Liver (tissue), 9 donors: ENCODE measurements around the gene BRIP1. TPM values are rescaled to one million over a fixed set of nuclear protein-coding genes. Genes with fewer than 3 reads are reported as not detected.

Experiments used
- DNase-seq: peaks from one replicate; pipeline ENCODE4 v3.0.0-alpha.2; 2017; ENCODE audit warnings: low spot score
- H3K27ac ChIP-seq, 2 donors: one replicate each; pipeline ENCODE4 v1.7.0; 2013; ENCODE audit warnings: inconsistent platforms in 2 of 2, low read length in 2 of 2, control low read depth in 1 of 2, low read depth in 1 of 2, mild to moderate bottlenecking in 1 of 2
- H3K27me3 ChIP-seq, 4 donors: one replicate each; pipeline versions ENCODE4 v1.6.1 to v1.7.0; 2013; ENCODE audit warnings: low read length in 3 of 4, inconsistent platforms in 1 of 4, mild to moderate bottlenecking in 1 of 4, moderate library complexity in 1 of 4; ENCODE audit not compliant: control insufficient read depth in 4 of 4, insufficient read depth in 4 of 4
- H3K36me3 ChIP-seq, 4 donors: one replicate each; pipeline versions ENCODE4 v1.6.1 to v1.7.0; 2013; ENCODE audit warnings: low read length in 3 of 4, mild to moderate bottlenecking in 3 of 4, low read depth in 1 of 4, moderate library complexity in 1 of 4; ENCODE audit not compliant: control insufficient read depth in 4 of 4, insufficient read depth in 3 of 4
- H3K4me1 ChIP-seq, 4 donors: one replicate each; pipeline versions ENCODE4 v1.6.1 to v1.7.0; 2013; ENCODE audit warnings: low read length in 3 of 4, mild to moderate bottlenecking in 3 of 4, moderate library complexity in 1 of 4; ENCODE audit not compliant: control insufficient read depth in 4 of 4, insufficient read depth in 4 of 4
- H3K4me3 ChIP-seq, 3 donors: one replicate each; pipeline versions ENCODE4 v1.6.1 to v1.7.0; 2013; ENCODE audit warnings: low read length in 3 of 3, control low read depth in 1 of 3, low read depth in 1 of 3, mild to moderate bottlenecking in 1 of 3
- H3K9ac ChIP-seq, 2 donors: one replicate each; pipeline ENCODE4 v1.7.0; 2013; ENCODE audit warnings: low read length in 2 of 2, mild to moderate bottlenecking in 2 of 2, moderate library complexity in 2 of 2, control low read depth in 1 of 2, low read depth in 1 of 2
- H3K9me3 ChIP-seq, 4 donors: one replicate each; pipeline versions ENCODE4 v1.6.1 to v1.7.0; 2013; ENCODE audit warnings: low read length in 3 of 4; ENCODE audit not compliant: control insufficient read depth in 4 of 4
- FOXA1 ChIP-seq: IDR thresholded peaks from 2 replicates; pipeline ENCODE4 v1.6.1; 2016; ENCODE audit warnings: antibody characterized with exemption
- HNF4G ChIP-seq: IDR thresholded peaks from 2 replicates; pipeline ENCODE4 v1.6.1; 2016; ENCODE audit warnings: antibody characterized with exemption
- JUND ChIP-seq, 2 donors: IDR thresholded peaks; 2 replicates each; pipeline ENCODE4 v1.6.1; 2016; ENCODE audit warnings: antibody characterized with exemption in 2 of 2
- SP1 ChIP-seq: IDR thresholded peaks from 2 replicates; pipeline ENCODE4 v1.6.1; 2018; ENCODE audit warnings: antibody characterized with exemption, mild to moderate bottlenecking
- TAF1 ChIP-seq: conservative IDR thresholded peaks from 2 replicates; pipeline ENCODE4 v1.6.1; 2016; ENCODE audit warnings: antibody characterized with exemption, mild to moderate bottlenecking
- whole genome bisulfite sequencing: extraction: QIAGEN DNeasy Blood & Tissue Kit; methylation state at CpG from one replicate; pipeline ENCODE4 v1.1.7; 2013; 5-methylcytosine and 5-hydroxymethylcytosine counted together
- polyA plus RNA-seq, 2 donors: library from polyadenylated mRNA; stranded (reverse) in 1 of 2; unstranded in 1 of 2; fragments of 200-250 nt in 1 of 2; fragments of >200 nt in 1 of 2; fragmentation: Nextera tagmentation in 1 of 2; extraction: Ambion mirVana in 1 of 2; gene quantifications; one replicate each; pipeline versions ENCODE4 v1.2.1 to v1.2.3, GENCODE V29; 2013 to 2015
- total RNA-seq, 2 donors: library from RNA; depleted of rRNA; stranded (reverse); fragments of >200 nt; gene quantifications; one replicate each; pipeline ENCODE4 v1.2.3, GENCODE V29; 2014
- TF ChIP-seq, protein P1 (sequence below): IDR thresholded peaks from 2 replicates; pipeline ENCODE4 v1.6.1; 2016; ENCODE audit warnings: antibody characterized with exemption
- TF ChIP-seq, protein P2 (sequence below): IDR thresholded peaks from 2 replicates; pipeline ENCODE4 v1.6.1; 2016; ENCODE audit warnings: antibody characterized with exemption, mild to moderate bottlenecking
- TF ChIP-seq, protein P3 (sequence below): IDR thresholded peaks from 2 replicates; pipeline ENCODE4 v1.6.1; 2016; ENCODE audit warnings: antibody characterized with exemption
- TF ChIP-seq, protein P4 (sequence below): IDR thresholded peaks from 2 replicates; pipeline ENCODE4 v1.6.1; 2016; ENCODE audit warnings: antibody characterized with exemption
- TF ChIP-seq, protein P5 (sequence below): fragments of 150-350 bp; IDR thresholded peaks from 2 replicates; pipeline ENCODE4 v1.5.1; 2017; ENCODE audit warnings: improper control_type of control experiment, low read depth, low read length; ENCODE audit not compliant: missing input control
- donor health status: healthy.
- donor health status: healthy.
- donor health status: healthy.
- donor health status: healthy.
- donor health status: healthy.

Gene BRIP1
- total and polyA plus RNA-seq, 4 donors, result 0.24 to 10.3 (median 0.90) TPM

DNA sequence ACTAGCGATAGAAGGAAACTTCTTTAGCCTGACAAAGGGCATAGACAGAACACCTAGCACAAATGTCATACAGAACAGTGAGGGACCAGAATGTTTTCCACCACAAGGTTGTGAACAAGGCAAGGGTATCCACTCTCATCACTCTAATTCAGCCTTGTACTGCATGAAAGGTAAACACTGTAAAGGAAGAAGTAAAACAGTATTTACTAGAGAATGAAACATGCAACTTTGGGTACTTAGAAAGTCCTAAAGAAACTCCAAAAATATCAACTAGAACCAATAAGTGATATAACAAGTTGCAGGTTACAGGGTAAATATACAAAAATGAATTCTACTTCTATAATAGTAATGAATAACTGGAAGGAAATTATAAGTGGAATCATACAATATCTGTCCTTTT lies 32.2 kb downstream of the BRIP1 start:
- TF ChIP-seq FOXA1 (no peak), SP1 (no peak), JUND (IDR thresholded peaks at IDR 0.05) (no peak)
- TF ChIP-seq, protein P1, sequence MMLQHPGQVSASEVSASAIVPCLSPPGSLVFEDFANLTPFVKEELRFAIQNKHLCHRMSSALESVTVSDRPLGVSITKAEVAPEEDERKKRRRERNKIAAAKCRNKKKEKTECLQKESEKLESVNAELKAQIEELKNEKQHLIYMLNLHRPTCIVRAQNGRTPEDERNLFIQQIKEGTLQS, result no peak
- TF ChIP-seq, protein P2, sequence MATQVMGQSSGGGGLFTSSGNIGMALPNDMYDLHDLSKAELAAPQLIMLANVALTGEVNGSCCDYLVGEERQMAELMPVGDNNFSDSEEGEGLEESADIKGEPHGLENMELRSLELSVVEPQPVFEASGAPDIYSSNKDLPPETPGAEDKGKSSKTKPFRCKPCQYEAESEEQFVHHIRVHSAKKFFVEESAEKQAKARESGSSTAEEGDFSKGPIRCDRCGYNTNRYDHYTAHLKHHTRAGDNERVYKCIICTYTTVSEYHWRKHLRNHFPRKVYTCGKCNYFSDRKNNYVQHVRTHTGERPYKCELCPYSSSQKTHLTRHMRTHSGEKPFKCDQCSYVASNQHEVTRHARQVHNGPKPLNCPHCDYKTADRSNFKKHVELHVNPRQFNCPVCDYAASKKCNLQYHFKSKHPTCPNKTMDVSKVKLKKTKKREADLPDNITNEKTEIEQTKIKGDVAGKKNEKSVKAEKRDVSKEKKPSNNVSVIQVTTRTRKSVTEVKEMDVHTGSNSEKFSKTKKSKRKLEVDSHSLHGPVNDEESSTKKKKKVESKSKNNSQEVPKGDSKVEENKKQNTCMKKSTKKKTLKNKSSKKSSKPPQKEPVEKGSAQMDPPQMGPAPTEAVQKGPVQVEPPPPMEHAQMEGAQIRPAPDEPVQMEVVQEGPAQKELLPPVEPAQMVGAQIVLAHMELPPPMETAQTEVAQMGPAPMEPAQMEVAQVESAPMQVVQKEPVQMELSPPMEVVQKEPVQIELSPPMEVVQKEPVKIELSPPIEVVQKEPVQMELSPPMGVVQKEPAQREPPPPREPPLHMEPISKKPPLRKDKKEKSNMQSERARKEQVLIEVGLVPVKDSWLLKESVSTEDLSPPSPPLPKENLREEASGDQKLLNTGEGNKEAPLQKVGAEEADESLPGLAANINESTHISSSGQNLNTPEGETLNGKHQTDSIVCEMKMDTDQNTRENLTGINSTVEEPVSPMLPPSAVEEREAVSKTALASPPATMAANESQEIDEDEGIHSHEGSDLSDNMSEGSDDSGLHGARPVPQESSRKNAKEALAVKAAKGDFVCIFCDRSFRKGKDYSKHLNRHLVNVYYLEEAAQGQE, result no peak
- TF ChIP-seq, protein P3, sequence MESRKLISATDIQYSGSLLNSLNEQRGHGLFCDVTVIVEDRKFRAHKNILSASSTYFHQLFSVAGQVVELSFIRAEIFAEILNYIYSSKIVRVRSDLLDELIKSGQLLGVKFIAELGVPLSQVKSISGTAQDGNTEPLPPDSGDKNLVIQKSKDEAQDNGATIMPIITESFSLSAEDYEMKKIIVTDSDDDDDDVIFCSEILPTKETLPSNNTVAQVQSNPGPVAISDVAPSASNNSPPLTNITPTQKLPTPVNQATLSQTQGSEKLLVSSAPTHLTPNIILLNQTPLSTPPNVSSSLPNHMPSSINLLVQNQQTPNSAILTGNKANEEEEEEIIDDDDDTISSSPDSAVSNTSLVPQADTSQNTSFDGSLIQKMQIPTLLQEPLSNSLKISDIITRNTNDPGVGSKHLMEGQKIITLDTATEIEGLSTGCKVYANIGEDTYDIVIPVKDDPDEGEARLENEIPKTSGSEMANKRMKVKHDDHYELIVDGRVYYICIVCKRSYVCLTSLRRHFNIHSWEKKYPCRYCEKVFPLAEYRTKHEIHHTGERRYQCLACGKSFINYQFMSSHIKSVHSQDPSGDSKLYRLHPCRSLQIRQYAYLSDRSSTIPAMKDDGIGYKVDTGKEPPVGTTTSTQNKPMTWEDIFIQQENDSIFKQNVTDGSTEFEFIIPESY, result no peak
- TF ChIP-seq, protein P4, sequence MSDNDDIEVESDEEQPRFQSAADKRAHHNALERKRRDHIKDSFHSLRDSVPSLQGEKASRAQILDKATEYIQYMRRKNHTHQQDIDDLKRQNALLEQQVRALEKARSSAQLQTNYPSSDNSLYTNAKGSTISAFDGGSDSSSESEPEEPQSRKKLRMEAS, result no peak
- Histone ChIP-seq H3K9me3 (no peaks in the 10 kb centered on the region), H3K4me3 (no peak overlapping the region), H3K9ac (no peak overlapping the region), H3K36me3 (no peaks in the 10 kb centered on the region), H3K27me3 (no peaks in the 10 kb centered on the region), H3K4me1 (no peaks in the 10 kb centered on the region), H3K27ac (no peak overlapping the region)
- no peak for DNase-seq
- WGBS, result 97% methylated on average over 1 of the region's 1 CpG

DNA sequence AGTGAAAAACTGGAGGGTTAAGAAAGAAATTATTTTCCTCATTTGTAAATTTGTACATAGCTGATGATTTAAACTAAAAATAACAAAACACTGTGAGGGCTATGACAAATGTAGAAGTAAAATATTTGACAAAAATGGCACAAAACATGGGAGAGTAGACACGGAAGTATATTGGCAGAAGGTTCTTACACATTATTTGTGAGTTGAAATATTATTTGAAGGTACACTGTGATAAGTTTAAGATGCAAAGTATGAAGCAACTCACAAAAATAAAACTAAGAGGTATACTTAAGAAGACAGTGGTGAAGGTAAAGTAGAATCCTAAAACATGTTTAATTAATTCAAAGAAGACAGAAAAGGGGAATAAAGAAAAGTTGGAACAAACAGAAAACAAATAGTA lies 34.6 kb downstream of the BRIP1 start:
- 94% methylated on average over 1 of the region's 1 CpG for WGBS
- no peak for DNase-seq
- no peaks in the 10 kb centered on the region for H3K27me3 ChIP-seq
- no peaks in the 10 kb centered on the region for H3K9me3 ChIP-seq
- H3K27ac ChIP-seq, result no peak overlapping the region
- no peak overlapping the region for H3K4me3 ChIP-seq
- TF ChIP-seq, protein P4, result no peak
- TF ChIP-seq, protein P3, result no peak
- TF ChIP-seq TAF1 (no peak), HNF4G (no peak)
- TF ChIP-seq, protein P5, sequence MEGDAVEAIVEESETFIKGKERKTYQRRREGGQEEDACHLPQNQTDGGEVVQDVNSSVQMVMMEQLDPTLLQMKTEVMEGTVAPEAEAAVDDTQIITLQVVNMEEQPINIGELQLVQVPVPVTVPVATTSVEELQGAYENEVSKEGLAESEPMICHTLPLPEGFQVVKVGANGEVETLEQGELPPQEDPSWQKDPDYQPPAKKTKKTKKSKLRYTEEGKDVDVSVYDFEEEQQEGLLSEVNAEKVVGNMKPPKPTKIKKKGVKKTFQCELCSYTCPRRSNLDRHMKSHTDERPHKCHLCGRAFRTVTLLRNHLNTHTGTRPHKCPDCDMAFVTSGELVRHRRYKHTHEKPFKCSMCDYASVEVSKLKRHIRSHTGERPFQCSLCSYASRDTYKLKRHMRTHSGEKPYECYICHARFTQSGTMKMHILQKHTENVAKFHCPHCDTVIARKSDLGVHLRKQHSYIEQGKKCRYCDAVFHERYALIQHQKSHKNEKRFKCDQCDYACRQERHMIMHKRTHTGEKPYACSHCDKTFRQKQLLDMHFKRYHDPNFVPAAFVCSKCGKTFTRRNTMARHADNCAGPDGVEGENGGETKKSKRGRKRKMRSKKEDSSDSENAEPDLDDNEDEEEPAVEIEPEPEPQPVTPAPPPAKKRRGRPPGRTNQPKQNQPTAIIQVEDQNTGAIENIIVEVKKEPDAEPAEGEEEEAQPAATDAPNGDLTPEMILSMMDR, result no peak
- no peak overlapping the region for H3K9ac ChIP-seq
- no peaks in the 10 kb centered on the region for H3K4me1 ChIP-seq
- no peaks in the 10 kb centered on the region for H3K36me3 ChIP-seq
